MM.1S (cell line): ENCODE results near the gene ADISSP.

Experiments used
- CTCF ChIP-seq: fragments of 300-600 bp; sonication (generic); IDR thresholded peaks from 2 replicates; pipeline ENCODE4 v1.5.1; 2016; ENCODE audit warnings: antibody characterized with exemption, low read length, mixed read lengths
- EZH2 ChIP-seq: fragments of 300-600 bp; sonication (generic); optimal IDR thresholded peaks from 2 replicates; pipeline ENCODE3; 2017; ENCODE audit warnings: low read depth, mild to moderate bottlenecking, antibody characterized with exemption, low read length, mixed read lengths
- EZH2phosphoT487 ChIP-seq: fragments of 300-600 bp; sonication (generic); IDR thresholded peaks from 2 replicates; pipeline ENCODE4 v1.6.1; 2018; ENCODE audit warnings: antibody characterized with exemption, low read length

DNA sequence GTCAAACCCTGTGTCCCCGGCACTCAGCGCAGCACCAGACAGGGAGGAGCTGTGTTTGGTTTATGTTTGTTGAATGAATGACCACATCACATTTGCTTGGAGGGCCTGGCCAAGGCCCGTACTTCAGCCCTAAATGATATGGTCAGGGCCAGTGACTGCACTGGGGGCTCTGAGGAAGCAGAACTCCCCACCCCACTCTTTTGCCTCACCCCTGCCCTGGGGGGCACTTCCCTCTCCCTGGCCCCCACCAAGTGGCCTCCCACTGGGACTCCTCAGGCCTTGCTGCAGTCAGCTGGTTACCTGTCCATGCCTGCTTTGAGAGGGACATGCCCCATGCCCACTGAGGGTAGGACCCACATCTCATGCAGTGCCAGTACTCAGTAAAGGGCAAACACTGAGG is 2.9 kb downstream of the ADISSP start:
- TF ChIP-seq EZH2 (no peak), CTCF (no peak), EZH2phosphoT487 (no peak)
